CD4-positive, alpha-beta T cell treated with Interleukin-1 beta for 1 hour (primary cell): ENCODE measurements around the gene CCNB3.
"Not testable (repeated sequence)": the region's sequence is repeated elsewhere in the genome, so short reads cannot be mapped to it uniquely, and the experiment has no call there.

Source experiments
- DNase-seq, 2 donors: peaks; one replicate each; pipeline ENCODE4 v3.0.0-alpha.2; 2020 to 2022

CCNB3 gene, protein sequence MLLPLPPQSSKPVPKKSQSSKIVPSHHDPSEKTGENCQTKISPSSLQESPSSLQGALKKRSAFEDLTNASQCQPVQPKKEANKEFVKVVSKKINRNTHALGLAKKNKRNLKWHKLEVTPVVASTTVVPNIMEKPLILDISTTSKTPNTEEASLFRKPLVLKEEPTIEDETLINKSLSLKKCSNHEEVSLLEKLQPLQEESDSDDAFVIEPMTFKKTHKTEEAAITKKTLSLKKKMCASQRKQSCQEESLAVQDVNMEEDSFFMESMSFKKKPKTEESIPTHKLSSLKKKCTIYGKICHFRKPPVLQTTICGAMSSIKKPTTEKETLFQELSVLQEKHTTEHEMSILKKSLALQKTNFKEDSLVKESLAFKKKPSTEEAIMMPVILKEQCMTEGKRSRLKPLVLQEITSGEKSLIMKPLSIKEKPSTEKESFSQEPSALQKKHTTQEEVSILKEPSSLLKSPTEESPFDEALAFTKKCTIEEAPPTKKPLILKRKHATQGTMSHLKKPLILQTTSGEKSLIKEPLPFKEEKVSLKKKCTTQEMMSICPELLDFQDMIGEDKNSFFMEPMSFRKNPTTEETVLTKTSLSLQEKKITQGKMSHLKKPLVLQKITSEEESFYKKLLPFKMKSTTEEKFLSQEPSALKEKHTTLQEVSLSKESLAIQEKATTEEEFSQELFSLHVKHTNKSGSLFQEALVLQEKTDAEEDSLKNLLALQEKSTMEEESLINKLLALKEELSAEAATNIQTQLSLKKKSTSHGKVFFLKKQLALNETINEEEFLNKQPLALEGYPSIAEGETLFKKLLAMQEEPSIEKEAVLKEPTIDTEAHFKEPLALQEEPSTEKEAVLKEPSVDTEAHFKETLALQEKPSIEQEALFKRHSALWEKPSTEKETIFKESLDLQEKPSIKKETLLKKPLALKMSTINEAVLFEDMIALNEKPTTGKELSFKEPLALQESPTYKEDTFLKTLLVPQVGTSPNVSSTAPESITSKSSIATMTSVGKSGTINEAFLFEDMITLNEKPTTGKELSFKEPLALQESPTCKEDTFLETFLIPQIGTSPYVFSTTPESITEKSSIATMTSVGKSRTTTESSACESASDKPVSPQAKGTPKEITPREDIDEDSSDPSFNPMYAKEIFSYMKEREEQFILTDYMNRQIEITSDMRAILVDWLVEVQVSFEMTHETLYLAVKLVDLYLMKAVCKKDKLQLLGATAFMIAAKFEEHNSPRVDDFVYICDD (N-terminal part only)

GRCh38 chrX:50204364-50204899, at the start of gene CCNB3:
CCNB3 (plus strand) TSS chrX:50204765; CDS start chrX:50285164, 80,399 bp downstream.
- peak; percentile 79 to 84 for DNase-seq

GRCh38 chrX:50157545-50158135, 46.9 kb upstream of the CCNB3 start:
- DNase-seq: no peak

- DNase-seq: no peak
Observed at GRCh38 chrX:50158593-50158992, 46.0 kb upstream of the CCNB3 start.

DNA sequence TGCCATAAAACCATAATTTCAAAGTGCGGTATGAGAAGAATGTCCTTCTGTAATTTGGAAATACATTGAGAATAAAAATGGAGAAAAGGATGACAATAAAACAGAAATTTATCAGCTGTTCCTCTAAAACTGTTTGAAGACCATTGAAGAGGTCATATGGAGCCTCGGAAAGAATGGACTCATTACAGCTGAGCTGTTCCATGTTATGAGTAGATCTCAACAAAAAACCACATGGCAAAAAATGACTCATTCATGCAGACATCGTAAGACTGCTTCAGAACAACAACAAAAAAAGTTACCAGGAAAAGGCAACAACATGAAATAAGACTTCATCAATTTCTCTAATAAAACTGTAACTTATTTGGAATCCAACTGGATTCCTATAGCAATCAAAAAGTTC, 43.4 kb upstream of the CCNB3 start:
- no peak for DNase-seq

DNA sequence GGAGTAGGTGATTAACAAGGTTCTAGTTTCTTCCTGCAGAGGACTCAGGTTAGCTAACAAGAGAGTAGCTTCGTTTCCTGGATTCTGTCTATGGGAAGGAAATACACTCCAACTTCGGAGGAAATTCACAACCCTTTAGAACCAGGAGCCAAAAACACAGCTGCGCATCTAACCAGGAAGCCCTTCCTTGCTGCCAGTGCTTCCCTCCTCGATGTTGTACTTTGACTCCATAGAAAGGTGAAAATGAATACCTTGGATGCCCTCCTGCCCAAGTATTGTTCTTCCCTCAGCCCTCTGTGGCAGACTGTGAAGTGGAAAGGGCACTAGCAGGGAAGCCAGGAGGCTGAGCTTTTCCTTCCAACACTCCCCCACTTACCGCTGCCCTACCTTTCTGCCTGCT, 38.8 kb upstream of the CCNB3 start:
- DNase-seq: no peak

DNA sequence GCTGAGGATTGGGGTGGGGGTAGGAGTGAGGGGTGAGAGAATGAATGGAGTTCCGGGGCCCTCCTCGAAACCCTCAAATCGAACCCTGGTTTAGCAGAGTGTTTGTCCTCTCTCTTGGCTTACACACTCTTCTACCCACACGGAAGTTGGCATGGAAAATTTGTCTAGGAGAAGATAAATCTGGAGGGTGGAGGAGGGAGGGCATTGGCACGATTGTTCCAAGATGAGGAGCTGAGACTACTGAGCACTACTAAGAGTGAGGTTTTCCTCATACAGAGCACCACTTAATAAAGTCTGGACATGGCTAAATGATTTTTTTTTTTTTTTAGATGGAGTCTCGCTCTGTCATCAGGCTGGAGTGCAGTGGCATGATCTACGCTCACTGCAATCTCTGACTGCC, 37.2 kb upstream of the CCNB3 start:
- no peak for DNase-seq

GRCh38 chrX:50168241-50168687, 36.3 kb upstream of the CCNB3 start:
- DNase-seq: no peak

DNA sequence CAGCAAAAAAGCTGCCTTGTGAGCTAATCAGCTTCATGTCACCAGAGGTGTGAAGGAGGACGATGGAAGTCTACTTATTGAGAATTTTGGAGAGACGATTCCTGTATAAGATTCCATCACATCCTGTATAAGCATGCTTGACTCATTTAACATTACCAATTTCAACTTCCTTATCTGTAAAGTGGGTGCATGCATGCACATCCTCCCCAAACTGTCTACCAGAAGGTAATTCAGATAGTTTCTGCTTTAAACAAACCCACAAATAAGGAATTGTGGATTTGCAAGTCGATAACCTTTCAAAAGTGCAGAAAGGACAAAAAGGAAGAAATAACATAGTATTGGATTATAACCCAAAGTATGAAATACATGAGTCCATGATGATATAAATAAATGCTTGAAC, 34.8 kb upstream of the CCNB3 start:
- DNase-seq: no peak

DNA sequence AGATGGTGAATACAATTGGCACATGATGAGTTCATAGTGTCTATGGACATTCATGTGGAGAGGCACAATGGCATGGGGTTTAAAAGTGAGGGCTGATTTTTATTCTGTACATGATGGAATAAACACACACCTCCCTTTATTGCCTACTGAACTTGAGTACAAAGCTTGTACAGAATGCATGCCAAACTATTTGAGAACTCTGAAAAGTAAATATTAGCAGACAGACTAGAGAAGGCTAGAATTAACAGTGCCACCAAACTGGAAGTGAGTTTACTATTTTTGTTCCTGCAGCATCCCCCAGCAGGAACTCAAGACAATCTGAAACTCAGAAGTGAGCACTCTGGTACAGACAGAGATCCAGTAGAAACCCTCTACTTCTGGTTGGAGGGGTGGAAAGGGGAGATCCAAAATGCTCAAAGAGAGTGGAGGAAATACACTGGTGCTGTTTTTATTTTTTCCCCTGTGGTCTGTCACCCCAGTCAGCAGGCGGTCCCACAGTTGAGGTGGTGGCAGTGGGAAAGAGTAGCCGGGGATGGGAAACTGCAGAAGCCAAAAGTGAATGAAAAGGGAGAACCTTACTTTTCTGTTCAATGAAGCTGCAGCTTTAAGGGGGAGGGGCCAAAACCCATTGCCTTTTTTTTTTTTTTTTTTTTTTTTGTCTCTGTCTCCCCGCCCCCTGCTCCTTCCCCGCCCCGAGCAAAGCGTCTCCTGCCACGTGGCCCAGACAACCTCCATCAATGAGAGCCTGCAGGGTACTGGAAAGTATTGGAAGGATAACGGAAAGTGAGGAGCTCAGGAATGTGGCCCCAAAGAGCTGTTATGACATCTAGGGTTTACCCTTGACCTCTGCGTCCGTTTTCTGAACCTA, 24.3 kb upstream of the CCNB3 start:
- no peak for DNase-seq

GRCh38 chrX:50183891-50184290, 20.7 kb upstream of the CCNB3 start:
- DNase-seq: no peak

DNA sequence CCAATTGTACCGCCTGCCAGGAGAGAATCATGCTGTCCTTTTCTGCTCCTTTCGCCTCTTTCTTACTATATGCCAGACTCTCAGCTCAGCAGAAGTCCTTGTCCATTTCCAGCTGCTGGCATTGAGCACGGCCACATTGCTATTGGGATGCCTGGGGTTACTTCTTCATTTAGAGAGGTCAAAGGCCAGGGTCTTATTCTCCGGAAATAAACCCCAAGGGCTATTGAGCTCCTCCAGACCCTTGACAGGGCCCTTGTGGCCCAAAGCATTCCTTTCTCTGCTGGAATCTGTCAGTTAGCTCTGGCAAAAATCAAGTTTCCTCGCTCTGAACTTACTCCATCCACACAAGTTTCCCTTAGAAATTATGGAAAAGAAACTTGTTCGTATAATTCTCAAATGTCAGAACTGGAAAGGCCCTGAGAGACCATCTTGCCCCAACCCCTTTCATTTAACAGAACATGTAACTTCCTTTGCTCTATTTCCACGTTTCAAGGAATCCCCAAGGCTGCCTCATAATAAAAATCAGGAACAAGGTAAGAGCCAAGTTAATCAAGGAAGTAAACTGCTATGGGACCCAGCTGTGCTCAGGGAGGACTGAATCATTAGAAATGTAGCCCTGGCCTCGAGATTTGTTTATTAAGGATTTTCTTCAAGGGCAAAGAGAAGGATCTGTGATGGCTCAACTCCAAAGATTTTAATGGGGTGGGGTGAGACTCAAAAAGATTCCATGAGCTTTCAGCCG, 15.5 kb upstream of the CCNB3 start:
- no peak for DNase-seq

DNA sequence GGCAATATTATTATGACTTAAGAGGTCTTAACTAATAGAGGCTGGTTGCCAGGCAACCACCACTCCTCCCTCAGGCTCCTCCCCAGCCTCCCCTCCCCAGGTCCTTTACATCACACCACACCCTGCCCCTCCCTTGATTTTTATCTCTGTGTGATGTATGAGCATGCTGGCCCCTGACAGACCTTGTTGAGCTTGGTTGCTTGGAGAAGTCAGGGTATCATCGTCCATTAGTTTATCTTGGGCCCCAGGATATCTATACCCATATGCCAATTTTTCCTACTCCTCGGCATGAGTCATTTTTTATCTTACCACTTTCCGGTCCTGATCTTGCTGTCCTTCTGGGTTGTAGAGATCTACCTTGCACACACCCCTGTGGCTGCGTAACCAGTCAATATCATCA, 6.2 kb upstream of the CCNB3 start:
- no peak for DNase-seq

DNA sequence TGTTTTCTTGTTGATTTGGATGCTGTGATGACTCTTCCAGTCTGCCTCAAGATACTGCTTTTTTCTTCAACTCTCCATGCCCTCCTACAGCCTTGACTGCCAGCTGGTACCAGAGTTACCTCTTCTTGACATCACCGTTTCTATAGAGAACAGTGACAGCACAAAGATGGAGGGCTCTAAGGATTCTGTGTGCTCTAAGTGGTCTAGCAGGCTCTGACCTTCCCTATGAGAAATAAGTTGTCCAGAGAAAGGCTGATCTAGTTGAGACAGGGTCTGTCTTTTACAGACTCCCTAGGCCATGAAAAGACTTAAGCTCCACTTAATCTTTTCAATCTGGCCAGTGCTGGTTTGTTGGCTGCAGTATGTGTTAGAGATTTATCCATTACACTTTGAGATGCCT, 3.7 kb upstream of the CCNB3 start, which contains the start of gene AKAP4:
Gene AKAP4, minus strand, starts transcription at position 101 of the 400 bp plus-strand sequence. CDS start 118 bp downstream, outside the sequence.
- DNase-seq: no peak

DNA sequence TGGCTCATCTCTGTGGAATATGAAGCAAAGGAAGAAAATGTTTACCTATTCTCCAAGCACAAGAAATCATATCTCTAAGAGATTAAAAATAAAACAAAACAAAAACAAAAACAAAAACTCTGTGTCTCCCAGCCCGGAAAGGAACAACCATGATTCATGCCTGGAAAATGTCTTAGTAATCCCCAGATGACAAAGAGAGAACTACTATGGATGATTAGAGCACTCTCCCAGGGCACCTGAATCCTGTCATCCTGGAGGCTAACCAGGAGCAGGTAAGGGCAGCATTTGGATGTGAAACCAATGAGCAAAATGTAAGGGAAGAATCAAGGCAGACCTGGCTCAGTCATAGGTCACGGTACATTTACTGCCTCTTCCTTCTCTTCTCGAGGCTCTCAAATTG, 2.0 kb upstream of the CCNB3 start:
- no peak for DNase-seq

GRCh38 chrX:50206753-50207152, 2.2 kb downstream of the CCNB3 start:
- DNase-seq: no peak

GRCh38 chrX:50211510-50211909, 6.9 kb downstream of the CCNB3 start:
- no peak for DNase-seq

DNA sequence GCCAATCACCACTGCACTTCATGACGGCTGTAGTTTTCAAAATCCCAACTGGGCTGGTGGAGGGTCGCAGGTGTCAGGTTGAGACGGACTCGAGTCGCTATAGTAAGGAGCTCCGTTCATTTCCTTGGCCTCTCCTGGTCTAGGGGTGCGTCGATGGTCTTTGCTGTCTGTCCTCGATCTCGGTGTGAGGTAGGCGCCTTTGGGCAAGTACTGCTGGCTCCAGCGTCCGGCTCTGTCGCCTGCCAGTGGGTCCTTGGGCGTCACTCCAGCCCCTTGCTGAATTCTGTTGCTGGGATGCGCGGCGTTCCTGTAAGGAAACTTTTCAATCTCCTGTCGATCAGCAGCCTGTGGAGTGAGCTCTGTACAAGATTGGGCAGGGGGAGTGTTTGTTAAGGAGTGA, 76.7 kb downstream of the CCNB3 start:
- DNase-seq: no peak

DNA sequence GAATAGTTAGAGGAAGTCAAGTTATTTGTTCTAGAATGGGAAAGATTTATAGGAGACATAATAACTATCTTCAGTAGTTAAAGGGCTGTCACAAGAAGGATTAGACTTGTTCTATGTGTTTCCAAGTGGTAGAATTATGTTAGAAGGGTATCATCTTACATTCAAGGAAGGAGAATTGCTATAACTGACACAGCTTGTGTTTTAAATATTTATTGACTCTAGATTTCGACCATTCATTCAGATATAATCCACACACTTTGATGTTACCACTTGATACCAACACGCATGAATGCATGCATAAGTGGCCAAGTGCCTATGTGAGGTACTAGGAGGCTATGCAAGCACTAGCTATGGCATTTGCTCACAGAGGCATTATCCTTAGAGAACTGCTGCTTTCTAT, 122.7 kb downstream of the CCNB3 start:
- no peak for DNase-seq

DNA sequence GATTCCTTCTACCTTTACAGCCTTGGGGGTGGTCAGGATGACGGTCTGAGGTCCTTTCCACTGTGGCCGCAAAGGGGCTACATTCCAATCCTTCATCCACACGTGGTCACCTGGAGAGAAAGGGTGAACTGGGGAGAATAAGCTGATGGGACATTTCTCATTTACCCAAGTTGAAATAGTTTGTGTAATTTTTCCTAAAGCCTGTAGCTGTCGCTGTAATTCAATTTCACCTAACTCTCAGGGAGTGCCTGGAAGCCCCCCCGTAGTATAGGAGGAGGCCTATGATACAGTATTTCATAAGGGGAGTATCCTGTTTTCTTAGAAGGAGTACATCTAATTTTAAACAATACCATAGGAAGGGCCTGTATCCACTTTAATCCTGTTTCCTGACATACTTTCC, 128.1 kb downstream of the CCNB3 start:
- not testable (repeated sequence) for DNase-seq

DNA sequence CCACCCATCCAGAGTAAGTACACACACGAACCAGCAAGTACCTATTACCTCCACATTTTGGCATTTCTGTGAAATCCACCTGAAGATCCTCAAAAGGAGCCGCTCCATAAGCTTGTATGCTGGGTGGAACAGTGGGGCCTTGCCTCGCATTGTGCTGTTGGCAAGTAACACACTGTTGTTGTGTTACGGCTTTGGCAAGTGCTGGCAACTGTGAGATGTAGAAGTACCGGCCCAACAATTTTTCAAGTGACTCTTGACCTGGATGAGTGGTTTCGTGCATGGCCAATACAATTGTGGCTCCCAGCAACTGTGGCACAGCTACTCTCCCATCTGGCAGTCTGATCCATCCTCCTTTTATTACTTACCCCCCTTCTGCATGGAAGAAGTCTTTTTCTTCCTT, 128.7 kb downstream of the CCNB3 start:
- DNase-seq: no peak

DNA sequence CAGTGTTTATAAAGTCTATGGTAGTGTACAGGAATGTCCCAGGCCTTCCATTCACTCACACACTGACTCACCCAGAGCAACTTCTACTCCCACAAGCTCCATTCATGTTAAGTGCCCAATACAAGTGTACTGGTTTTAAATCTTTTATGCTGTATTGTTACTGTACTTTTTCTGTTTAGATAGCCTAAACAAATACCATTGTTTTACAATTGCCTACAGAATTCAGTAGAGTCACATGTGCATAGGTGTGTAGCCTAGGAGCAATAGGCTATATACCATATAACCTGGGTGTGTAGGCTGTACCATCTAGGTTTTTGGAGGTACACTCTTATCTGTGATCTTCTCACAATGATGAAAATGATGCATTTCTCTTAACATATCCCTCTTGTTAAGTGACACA, 139.4 kb downstream of the CCNB3 start:
- no peak for DNase-seq
